GM12878 (cell line): Measurements from ENCODE around the gene RTP5. TPM values are rescaled to one million over a fixed set of nuclear protein-coding genes. Genes with fewer than 3 reads are reported as not detected.

Source experiments
- BCL3 ChIP-seq: IDR thresholded peaks from 2 replicates; pipeline ENCODE4 v1.6.1; 2011; ENCODE audit warnings: borderline replicate concordance, low read depth, mild to moderate bottlenecking, moderate library complexity, low read length; ENCODE audit not compliant: insufficient read depth, poor library complexity, severe bottlenecking
- BMI1 ChIP-seq: fragments of 450-650 bp; IDR thresholded peaks from 2 replicates; pipeline ENCODE4 v1.6.1; 2016; ENCODE audit warnings: mild to moderate bottlenecking, moderate library complexity, borderline replicate concordance
- CBX3 ChIP-seq: fragments of 200-600 bp; sonication (generic); IDR thresholded peaks from 2 replicates; pipeline ENCODE4 v1.6.1; 2016; ENCODE audit warnings: low read depth, borderline replicate concordance
- CHD2 ChIP-seq: IDR thresholded peaks from 2 replicates; pipeline ENCODE4 v1.6.1; 2011; ENCODE audit warnings: low read depth, low read length, improper control_type of control experiment, borderline replicate concordance
- EED ChIP-seq: sonication (generic); IDR thresholded peaks from 2 replicates; pipeline ENCODE4 v1.6.1; 2016; ENCODE audit warnings: antibody characterized with exemption, low read depth
- GABPA ChIP-seq: IDR thresholded peaks from 2 replicates; pipeline ENCODE4 v1.6.1; 2014; ENCODE audit warnings: antibody characterized with exemption, low read depth, mild to moderate bottlenecking, inconsistent platforms
- IKZF1 ChIP-seq: fragments of 450-650 bp; conservative IDR thresholded peaks from 2 replicates; pipeline ENCODE4 v1.6.1; 2017; ENCODE audit warnings: antibody characterized with exemption, mild to moderate bottlenecking
- MAX ChIP-seq: IDR thresholded peaks from 2 replicates; pipeline ENCODE4 v1.6.1; 2012; ENCODE audit warnings: low read depth, low read length, improper control_type of control experiment
- NFYB ChIP-seq: IDR thresholded peaks from 2 replicates; pipeline ENCODE4 v1.6.1; 2011; ENCODE audit warnings: low read depth, mild to moderate bottlenecking, low read length, improper control_type of control experiment, moderate library complexity; ENCODE audit not compliant: insufficient read depth
- NR2F1 ChIP-seq: fragments of 450-650 bp; conservative IDR thresholded peaks from 2 replicates; pipeline ENCODE4 v1.6.1; 2017; ENCODE audit warnings: mild to moderate bottlenecking
- TCF12 ChIP-seq: IDR thresholded peaks from 2 replicates; pipeline ENCODE4 v1.6.1; 2011; ENCODE audit warnings: low read depth, mild to moderate bottlenecking, low read length
- ZBED1 ChIP-seq: IDR thresholded peaks from 2 replicates; pipeline ENCODE4 v1.6.1; 2016; ENCODE audit warnings: borderline replicate concordance
- ZBTB33 ChIP-seq: fragments of 450-650 bp; IDR thresholded peaks from 2 replicates; pipeline ENCODE4 v1.6.1; 2017; ENCODE audit warnings: mild to moderate bottlenecking
- polyA plus RNA-seq, 11 experiments: library from polyadenylated mRNA; depleted of rRNA in 4 of 11; unstranded in 6 of 11; stranded (reverse) in 5 of 11; fragments of >200 nt; fragmentation: Nextera tagmentation in 4 of 11; fragmentation: Illumina TruSeq in 1 of 11; extraction: Ambion mirVana in 4 of 11; extraction: Trizol in 1 of 11; gene quantifications; 1 replicate in 1 of 11; 2 replicates in 10 of 11; pipeline versions ENCODE4 v1.2.1 to v1.2.3, GENCODE V29; 2011 to 2016; ENCODE audit warnings: inconsistent platforms in 2 of 11, missing spikeins in 2 of 11, low read depth in 1 of 11
- total RNA-seq, 4 experiments: library from RNA; depleted of rRNA in 3 of 4; stranded (reverse); fragments of >200 nt in 3 of 4; fragmentation: Illumina TruSeq in 1 of 4; extraction: Trizol in 1 of 4; gene quantifications; 2 replicates each; pipeline versions ENCODE4 v1.2.1 to v1.2.3, GENCODE V29; 2013 to 2021
- TF ChIP-seq, protein P1 (sequence below): fragments of 450-650 bp; IDR thresholded peaks from 2 replicates; pipeline ENCODE4 v1.6.1; 2017; ENCODE audit warnings: mild to moderate bottlenecking, moderate library complexity
- TF ChIP-seq, protein P2 (sequence below): IDR thresholded peaks from 2 replicates; pipeline ENCODE4 v1.6.1; 2012; ENCODE audit warnings: low read depth, low read length, improper control_type of control experiment
- TF ChIP-seq, protein P3 (sequence below): fragments of 450-650 bp; formaldehyde crosslinking; IDR thresholded peaks from 2 replicates; pipeline ENCODE4 v1.4.0; 2022; ENCODE audit warnings: mild to moderate bottlenecking, moderate library complexity

Gene RTP5
- total and polyA plus RNA-seq, 10 of the 15 experiments (the other 5 are each of a cell fraction or from before 2014, with no cell fraction given): 0.05 TPM; not detected in 9

GRCh38 chr2:241844066-241844728 lies 25.3 kb upstream of the RTP5 start (continued):
- peak; percentile 67; the same call in 1 of the 2 replicates for TF ChIP-seq TCF12
- TF ChIP-seq ZBTB33: no peak
- peak; percentile 47; the same call in 1 of the 2 replicates for TF ChIP-seq MAX
- peak; percentile 44 for TF ChIP-seq EED
- TF ChIP-seq IKZF1: peak; percentile 94
- TF ChIP-seq, protein P1, sequence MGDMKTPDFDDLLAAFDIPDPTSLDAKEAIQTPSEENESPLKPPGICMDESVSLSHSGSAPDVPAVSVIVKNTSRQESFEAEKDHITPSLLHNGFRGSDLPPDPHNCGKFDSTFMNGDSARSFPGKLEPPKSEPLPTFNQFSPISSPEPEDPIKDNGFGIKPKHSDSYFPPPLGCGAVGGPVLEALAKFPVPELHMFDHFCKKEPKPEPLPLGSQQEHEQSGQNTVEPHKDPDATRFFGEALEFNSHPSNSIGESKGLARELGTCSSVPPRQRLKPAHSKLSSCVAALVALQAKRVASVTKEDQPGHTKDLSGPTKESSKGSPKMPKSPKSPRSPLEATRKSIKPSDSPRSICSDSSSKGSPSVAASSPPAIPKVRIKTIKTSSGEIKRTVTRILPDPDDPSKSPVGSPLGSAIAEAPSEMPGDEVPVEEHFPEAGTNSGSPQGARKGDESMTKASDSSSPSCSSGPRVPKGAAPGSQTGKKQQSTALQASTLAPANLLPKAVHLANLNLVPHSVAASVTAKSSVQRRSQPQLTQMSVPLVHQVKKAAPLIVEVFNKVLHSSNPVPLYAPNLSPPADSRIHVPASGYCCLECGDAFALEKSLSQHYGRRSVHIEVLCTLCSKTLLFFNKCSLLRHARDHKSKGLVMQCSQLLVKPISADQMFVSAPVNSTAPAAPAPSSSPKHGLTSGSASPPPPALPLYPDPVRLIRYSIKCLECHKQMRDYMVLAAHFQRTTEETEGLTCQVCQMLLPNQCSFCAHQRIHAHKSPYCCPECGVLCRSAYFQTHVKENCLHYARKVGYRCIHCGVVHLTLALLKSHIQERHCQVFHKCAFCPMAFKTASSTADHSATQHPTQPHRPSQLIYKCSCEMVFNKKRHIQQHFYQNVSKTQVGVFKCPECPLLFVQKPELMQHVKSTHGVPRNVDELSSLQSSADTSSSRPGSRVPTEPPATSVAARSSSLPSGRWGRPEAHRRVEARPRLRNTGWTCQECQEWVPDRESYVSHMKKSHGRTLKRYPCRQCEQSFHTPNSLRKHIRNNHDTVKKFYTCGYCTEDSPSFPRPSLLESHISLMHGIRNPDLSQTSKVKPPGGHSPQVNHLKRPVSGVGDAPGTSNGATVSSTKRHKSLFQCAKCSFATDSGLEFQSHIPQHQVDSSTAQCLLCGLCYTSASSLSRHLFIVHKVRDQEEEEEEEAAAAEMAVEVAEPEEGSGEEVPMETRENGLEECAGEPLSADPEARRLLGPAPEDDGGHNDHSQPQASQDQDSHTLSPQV: 0 out of 2 replicates have a peak, but pooled peaks have one; percentile 24
- no peak for TF ChIP-seq GABPA
- TF ChIP-seq NR2F1: peak; percentile 81
- TF ChIP-seq, protein P2, sequence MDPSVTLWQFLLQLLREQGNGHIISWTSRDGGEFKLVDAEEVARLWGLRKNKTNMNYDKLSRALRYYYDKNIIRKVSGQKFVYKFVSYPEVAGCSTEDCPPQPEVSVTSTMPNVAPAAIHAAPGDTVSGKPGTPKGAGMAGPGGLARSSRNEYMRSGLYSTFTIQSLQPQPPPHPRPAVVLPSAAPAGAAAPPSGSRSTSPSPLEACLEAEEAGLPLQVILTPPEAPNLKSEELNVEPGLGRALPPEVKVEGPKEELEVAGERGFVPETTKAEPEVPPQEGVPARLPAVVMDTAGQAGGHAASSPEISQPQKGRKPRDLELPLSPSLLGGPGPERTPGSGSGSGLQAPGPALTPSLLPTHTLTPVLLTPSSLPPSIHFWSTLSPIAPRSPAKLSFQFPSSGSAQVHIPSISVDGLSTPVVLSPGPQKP: no peak
- no peak for TF ChIP-seq CBX3
- TF ChIP-seq, protein P3, sequence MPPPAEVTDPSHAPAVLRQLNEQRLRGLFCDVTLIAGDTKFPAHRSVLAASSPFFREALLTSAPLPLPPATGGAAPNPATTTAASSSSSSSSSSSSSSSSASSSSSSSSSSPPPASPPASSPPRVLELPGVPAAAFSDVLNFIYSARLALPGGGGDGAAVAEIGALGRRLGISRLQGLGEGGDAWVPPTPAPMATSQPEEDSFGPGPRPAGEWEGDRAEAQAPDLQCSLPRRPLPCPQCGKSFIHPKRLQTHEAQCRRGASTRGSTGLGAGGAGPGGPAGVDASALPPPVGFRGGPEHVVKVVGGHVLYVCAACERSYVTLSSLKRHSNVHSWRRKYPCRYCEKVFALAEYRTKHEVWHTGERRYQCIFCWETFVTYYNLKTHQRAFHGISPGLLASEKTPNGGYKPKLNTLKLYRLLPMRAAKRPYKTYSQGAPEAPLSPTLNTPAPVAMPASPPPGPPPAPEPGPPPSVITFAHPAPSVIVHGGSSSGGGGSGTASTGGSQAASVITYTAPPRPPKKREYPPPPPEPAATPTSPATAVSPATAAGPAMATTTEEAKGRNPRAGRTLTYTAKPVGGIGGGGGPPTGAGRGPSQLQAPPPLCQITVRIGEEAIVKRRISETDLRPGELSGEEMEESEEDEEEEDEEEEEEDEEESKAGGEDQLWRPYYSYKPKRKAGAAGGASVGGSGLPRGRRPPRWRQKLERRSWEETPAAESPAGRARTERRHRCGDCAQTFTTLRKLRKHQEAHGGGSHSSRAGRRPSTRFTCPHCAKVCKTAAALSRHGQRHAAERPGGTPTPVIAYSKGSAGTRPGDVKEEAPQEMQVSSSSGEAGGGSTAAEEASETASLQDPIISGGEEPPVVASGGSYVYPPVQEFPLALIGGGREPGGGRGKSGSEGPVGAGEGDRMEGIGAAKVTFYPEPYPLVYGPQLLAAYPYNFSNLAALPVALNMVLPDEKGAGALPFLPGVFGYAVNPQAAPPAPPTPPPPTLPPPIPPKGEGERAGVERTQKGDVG: no peak
- no peak for TF ChIP-seq CHD2
- TF ChIP-seq BCL3: no peak
- no peak for TF ChIP-seq NFYB
- no peak for TF ChIP-seq BMI1
- no peak for TF ChIP-seq ZBED1
